Ovary (tissue), 3 donors: Measurements from ENCODE around the gene HSPA4L.

Experiments
- CTCF ChIP-seq, 3 donors: fragments of 450-650 bp in 2 of 3; fragments of 200-600 bp in 1 of 3; IDR thresholded peaks; one replicate each; pipeline versions ENCODE4 v1.5.1 to v1.8.0; 2016 to 2022; ENCODE audit warnings: antibody characterized with exemption in 3 of 3, mild to moderate bottlenecking in 1 of 3
- POLR2A ChIP-seq: fragments of 450-650 bp; IDR thresholded peaks from one replicate; pipeline ENCODE4 v1.6.1; 2017; ENCODE audit warnings: antibody characterized with exemption, mild to moderate bottlenecking, moderate library complexity
- donor health status: DM: no; HTN: no; CAD: no.

- no peak for TF ChIP-seq POLR2A
- TF ChIP-seq CTCF (IDR thresholded peaks at IDR 0.05), result no peak
Observed at GRCh38 chr4:127759228-127759820, 22.8 kb upstream of the HSPA4L start.
